ENCODE results near the gene GALNT5. TPM values are rescaled to one million over a fixed set of nuclear protein-coding genes. Genes with fewer than 3 reads are reported as not detected.

GALNT5 gene
- total and polyA plus RNA-seq, 2 donors (not counting 3 experiments of a cell fraction or from before 2014, with no cell fraction given), result not detected

DNA sequence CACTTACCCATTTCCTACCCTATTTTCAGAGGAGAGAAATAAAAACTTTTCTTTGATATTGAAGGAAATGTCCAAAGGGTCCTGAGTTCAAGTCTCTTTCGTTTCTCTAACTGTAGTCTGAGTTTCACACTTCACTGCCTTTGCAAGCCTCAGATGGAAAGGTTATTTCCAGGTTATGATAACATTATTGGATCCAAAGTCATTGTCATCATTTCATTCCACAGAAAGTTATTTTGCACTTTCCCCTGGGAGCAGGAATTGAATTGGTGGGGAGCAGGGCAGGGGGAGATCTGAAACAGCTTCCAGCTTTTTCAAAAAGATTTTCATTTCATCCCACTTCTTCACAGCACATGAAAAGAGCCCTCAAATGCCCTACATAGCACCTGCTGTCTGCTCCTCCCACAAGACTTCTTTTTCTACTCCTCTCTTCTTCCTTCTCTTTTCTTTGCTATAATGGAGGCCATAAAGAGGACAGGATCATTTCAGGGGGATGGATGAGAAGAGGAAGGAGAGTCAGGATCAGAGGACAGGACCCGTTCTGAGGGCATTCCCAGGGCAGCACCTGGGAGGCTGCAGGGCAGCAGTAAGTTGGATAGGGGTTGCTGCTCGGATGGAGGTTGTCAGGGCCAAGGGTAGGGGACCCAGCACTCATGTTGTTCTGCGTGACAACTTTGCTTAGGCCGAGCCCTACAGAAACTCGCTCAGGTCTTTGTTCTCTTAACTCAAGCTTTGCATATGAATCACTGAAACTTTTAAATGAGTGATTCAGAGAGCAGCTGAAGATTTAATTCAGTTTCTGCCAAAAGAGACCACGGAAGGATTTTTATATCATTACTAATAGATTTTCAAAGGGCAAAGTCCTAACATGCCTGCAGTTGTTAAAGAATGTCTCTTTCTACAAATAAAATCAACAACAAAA, 11.4 kb upstream of the GALNT5 start:
- Histone ChIP-seq H3K4me2 (ENCODE audit: insufficient read depth, low read length) (no peak overlapping the region), H3K9me3 (replicated peaks; ENCODE audit: control insufficient read depth, insufficient read depth, low read length) (no peaks in the 10 kb centered on the region), H3K4me3 (replicated peaks in 1 of 3; ENCODE audit: insufficient read depth in 1 of 3, low read depth in 1 of 3, low read length in 3 of 3) (no peak overlapping the region), H3K27me3 (ENCODE audit: control insufficient read depth in 2 of 2, insufficient read depth in 2 of 2, low read length in 2 of 2) (no peaks in the 10 kb centered on the region), H2AFZ (ENCODE audit: low read depth, low read length) (no peak overlapping the region), H3K36me3 (ENCODE audit: control insufficient read depth in 2 of 2, extremely low read depth in 1 of 2, insufficient read depth in 2 of 2, low read length in 2 of 2) (no peaks in the 10 kb centered on the region), H3K79me2 (ENCODE audit: control insufficient read depth, insufficient read depth, low read length) (no peaks in the 10 kb centered on the region), H4K20me1 (replicated peaks; ENCODE audit: control insufficient read depth, extremely low read depth, insufficient read depth, low read length) (no peaks in the 10 kb centered on the region), H3K9ac (replicated peaks; ENCODE audit: extremely low read depth, insufficient read depth, low read length) (no peak overlapping the region), H3K4me1 (ENCODE audit: control insufficient read depth, extremely low read depth, insufficient read depth, low read length) (no peaks in the 10 kb centered on the region), H3K27ac (ENCODE audit: insufficient read depth, low read depth, low read length) (no peak overlapping the region), H3K9me1 (replicated peaks; ENCODE audit: control insufficient read depth, extremely low read depth, insufficient read depth, low read length) (no peaks in the 10 kb centered on the region)
- no peak for TF ChIP-seq POLR2AphosphoS5 (IDR thresholded peaks at IDR 0.05; ENCODE audit: insufficient read depth, low read depth, low read length)
- no peak for TF ChIP-seq JUN (IDR thresholded peaks at IDR 0.05; ENCODE audit: borderline replicate concordance, insufficient read depth, insufficient read length, low read depth)
- DNase-seq (ENCODE audit: low read depth, low spot score), result no peak
- intact Hi-C loops (cut with micrococcal nuclease) (no loop called here), dilution Hi-C loops (cut with MboI; ENCODE audit: extremely low pct_ligation_motif_present, low sequenced_read_pairs) (no loop called here)
- BruUV-seq (replicated peaks), result no TSS peak
- CTCF ChIA-PET, result no interaction called here
- POLR2A ChIA-PET, result no interaction called here
- FAIRE-seq, result no peak

DNA sequence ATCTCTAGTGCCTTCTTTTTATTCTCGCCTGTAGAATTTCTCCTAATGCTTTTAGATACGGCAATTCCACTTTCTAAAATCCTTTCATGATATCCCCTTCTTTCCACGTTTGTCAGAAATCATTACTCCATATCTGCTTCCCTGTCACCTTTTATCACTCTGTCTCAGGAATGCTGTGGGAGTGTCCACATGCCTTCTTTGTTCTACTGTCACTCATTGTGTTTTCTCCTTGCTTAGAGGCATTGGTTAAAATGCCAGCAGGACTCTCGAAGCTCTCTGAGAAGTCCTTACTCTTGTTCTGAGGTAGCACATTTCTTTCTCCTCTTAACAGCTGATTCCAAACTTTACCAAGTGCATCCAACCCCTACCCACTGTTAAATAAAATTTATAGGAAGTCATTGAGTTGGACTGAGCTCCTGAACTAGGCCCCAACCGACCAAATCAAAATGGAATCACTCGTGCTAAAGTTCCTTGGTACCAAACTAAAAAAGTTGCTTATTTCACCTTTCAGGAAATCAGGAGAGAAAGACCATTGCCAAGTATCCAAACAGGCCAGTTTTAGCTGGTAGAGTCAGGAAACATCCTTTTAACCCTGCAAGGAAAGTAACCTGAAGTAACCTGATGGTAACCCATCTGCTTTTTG, 10.6 kb upstream of the GALNT5 start:
- CTCF ChIA-PET, result no interaction called here
- BruUV-seq (replicated peaks), result no TSS peak
- no peak overlapping the region for H3K9ac ChIP-seq (replicated peaks; ENCODE audit: extremely low read depth, insufficient read depth, low read length)

More for the DNA sequence above, 10.6 kb upstream of the GALNT5 start:
- intact Hi-C loops (cut with micrococcal nuclease), result no loop called here
- POLR2A ChIA-PET, result no interaction called here
- H3K79me2 ChIP-seq (ENCODE audit: control insufficient read depth, insufficient read depth, low read length), result no peaks in the 10 kb centered on the region
- no peaks in the 10 kb centered on the region for H3K4me1 ChIP-seq (ENCODE audit: control insufficient read depth, extremely low read depth, insufficient read depth, low read length)
- no peak overlapping the region for H3K27ac ChIP-seq (ENCODE audit: insufficient read depth, low read depth, low read length)
- H3K9me1 ChIP-seq (replicated peaks; ENCODE audit: control insufficient read depth, extremely low read depth, insufficient read depth, low read length), result no peaks in the 10 kb centered on the region
- FAIRE-seq (no peak), DNase-seq (ENCODE audit: low read depth, low spot score) (no peak)
- no peaks in the 10 kb centered on the region for H3K27me3 ChIP-seq (ENCODE audit: control insufficient read depth in 2 of 2, insufficient read depth in 2 of 2, low read length in 2 of 2)
- dilution Hi-C loops (cut with MboI; ENCODE audit: extremely low pct_ligation_motif_present, low sequenced_read_pairs), result no loop called here
- H4K20me1 ChIP-seq (replicated peaks; ENCODE audit: control insufficient read depth, extremely low read depth, insufficient read depth, low read length), result no peaks in the 10 kb centered on the region
- H3K4me2 ChIP-seq (ENCODE audit: insufficient read depth, low read length), result no peak overlapping the region
- H2AFZ ChIP-seq (ENCODE audit: low read depth, low read length), result no peak overlapping the region
- no peaks in the 10 kb centered on the region for H3K9me3 ChIP-seq (replicated peaks; ENCODE audit: control insufficient read depth, insufficient read depth, low read length)
- H3K36me3 ChIP-seq (ENCODE audit: control insufficient read depth in 2 of 2, extremely low read depth in 1 of 2, insufficient read depth in 2 of 2, low read length in 2 of 2), result no peaks in the 10 kb centered on the region
- TF ChIP-seq, protein P1, sequence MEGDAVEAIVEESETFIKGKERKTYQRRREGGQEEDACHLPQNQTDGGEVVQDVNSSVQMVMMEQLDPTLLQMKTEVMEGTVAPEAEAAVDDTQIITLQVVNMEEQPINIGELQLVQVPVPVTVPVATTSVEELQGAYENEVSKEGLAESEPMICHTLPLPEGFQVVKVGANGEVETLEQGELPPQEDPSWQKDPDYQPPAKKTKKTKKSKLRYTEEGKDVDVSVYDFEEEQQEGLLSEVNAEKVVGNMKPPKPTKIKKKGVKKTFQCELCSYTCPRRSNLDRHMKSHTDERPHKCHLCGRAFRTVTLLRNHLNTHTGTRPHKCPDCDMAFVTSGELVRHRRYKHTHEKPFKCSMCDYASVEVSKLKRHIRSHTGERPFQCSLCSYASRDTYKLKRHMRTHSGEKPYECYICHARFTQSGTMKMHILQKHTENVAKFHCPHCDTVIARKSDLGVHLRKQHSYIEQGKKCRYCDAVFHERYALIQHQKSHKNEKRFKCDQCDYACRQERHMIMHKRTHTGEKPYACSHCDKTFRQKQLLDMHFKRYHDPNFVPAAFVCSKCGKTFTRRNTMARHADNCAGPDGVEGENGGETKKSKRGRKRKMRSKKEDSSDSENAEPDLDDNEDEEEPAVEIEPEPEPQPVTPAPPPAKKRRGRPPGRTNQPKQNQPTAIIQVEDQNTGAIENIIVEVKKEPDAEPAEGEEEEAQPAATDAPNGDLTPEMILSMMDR (IDR thresholded peaks at IDR 0.05; ENCODE audit: extremely low read depth in 1 of 2, insufficient read depth in 1 of 2, low read depth in 1 of 2, low read length in 2 of 2), result no peak
- TF ChIP-seq JUN (IDR thresholded peaks at IDR 0.05; ENCODE audit: borderline replicate concordance, insufficient read depth, insufficient read length, low read depth) (no peak), GATA2 (IDR thresholded peaks at IDR 0.05; ENCODE audit: insufficient read depth, insufficient read length, low read depth, low read length) (no peak), FOS (IDR thresholded peaks at IDR 0.05; ENCODE audit: borderline replicate concordance, insufficient read depth, low read length) (no peak), POLR2AphosphoS5 (IDR thresholded peaks at IDR 0.05; ENCODE audit: insufficient read depth, low read depth, low read length) (no peak), POLR2A (IDR thresholded peaks at IDR 0.05; ENCODE audit: low read depth, low read length) (no peak), MYC (IDR thresholded peaks at IDR 0.05; ENCODE audit: low read depth, low read length) (no peak), EZH2 (IDR thresholded peaks at IDR 0.05; ENCODE audit: borderline replicate concordance, low read depth, low read length, severe bottlenecking) (no peak)
- TF ChIP-seq, protein P2, sequence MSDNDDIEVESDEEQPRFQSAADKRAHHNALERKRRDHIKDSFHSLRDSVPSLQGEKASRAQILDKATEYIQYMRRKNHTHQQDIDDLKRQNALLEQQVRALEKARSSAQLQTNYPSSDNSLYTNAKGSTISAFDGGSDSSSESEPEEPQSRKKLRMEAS (IDR thresholded peaks at IDR 0.05; ENCODE audit: insufficient read depth, insufficient read length), result no peak
- H3K4me3 ChIP-seq (replicated peaks in 1 of 3; ENCODE audit: insufficient read depth in 1 of 3, low read depth in 1 of 3, low read length in 3 of 3), result no peak overlapping the region
